IPS-18a (cell line): ENCODE measurements around the gene ZMYM2.

ENCODE experiments used
- H3K27ac ChIP-seq: one replicate; pipeline ENCODE4 v1.5.1; 2013; ENCODE audit warnings: low read length
- H3K27me3 ChIP-seq: one replicate; pipeline ENCODE4 v1.6.1; 2013; ENCODE audit warnings: mild to moderate bottlenecking, low read length; ENCODE audit not compliant: control insufficient read depth, insufficient read depth
- H3K36me3 ChIP-seq: one replicate; pipeline ENCODE4 v1.6.1; 2013; ENCODE audit warnings: low read depth, low read length; ENCODE audit not compliant: control insufficient read depth
- H3K4me1 ChIP-seq: one replicate; pipeline ENCODE4 v1.6.1; 2013; ENCODE audit warnings: low read depth, low read length; ENCODE audit not compliant: control insufficient read depth
- H3K4me3 ChIP-seq: one replicate; pipeline ENCODE4 v1.5.1; 2013; ENCODE audit warnings: low read length
- H3K9ac ChIP-seq: one replicate; pipeline ENCODE4 v1.6.1; 2013; ENCODE audit warnings: mild to moderate bottlenecking, low read length, moderate library complexity
- H3K9me3 ChIP-seq: one replicate; pipeline ENCODE4 v1.6.1; 2013; ENCODE audit warnings: low read depth, low read length; ENCODE audit not compliant: control insufficient read depth

Gene ZMYM2

DNA sequence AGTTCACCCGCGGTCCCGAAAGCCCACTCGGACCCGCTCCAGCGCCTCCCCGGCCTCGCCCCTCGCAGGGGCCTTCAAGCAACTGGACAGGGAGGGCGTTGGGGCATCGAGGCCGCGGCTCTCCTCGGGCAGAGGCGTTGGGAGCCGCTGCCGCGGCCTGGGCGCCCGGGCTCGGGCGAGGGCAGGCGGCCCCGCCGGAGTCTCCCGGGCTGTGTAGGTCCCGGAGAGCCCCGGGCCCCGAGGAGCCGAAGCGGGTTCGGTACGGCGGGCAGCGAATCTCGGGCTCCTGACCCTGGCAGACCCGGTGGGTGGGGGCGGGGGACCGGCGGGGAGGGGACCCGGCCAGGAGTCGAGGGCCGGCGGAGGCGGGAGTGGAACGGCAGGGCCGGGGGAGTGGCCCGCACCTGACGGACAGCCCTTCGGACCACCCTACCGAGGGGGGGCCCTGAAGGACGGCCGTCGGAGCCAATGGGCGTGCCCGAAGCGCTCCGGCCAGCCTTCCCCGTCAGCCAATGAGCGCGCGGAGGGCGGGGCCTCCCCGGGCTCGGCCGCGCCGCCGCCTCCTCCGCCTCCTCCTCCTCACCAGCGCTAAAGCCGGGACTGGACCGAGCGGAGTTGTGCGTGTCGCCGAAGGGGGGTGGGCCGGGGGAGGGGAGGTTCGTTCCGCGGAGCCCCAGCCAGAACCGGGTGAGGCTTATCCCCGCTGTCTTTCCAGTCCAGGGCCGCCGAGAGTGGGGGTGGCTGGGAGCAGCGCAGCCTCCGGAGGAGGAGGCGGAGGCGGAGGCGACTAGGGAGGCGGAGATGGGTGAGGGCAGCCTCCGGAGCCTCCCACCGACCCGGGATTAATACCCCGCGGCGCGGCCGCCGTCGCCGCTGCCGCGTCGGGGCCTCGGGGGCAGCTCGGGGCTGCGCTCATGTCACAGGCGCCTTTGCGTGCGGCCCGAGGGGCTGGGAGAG lies at the start of gene ZMYM2:
TSS of gene ZMYM2 (plus strand) at position 573 of the 957 bp plus-strand sequence. CDS start 34,346 bp downstream, outside the sequence.
- H3K9me3 ChIP-seq, result no peaks in the 10 kb centered on the region
- H3K27me3 ChIP-seq, result no peaks in the 10 kb centered on the region
- peak within 1 kb of the TSS; percentile 86 for H3K27ac ChIP-seq
- H3K36me3 ChIP-seq, result peaks cover 20% of the 10 kb centered on the region
- H3K4me3 ChIP-seq, result peak within 1 kb of the TSS; percentile 95
- H3K9ac ChIP-seq, result peak within 1 kb of the TSS; percentile 93
- H3K4me1 ChIP-seq, result peaks cover 21% of the 10 kb centered on the region

DNA sequence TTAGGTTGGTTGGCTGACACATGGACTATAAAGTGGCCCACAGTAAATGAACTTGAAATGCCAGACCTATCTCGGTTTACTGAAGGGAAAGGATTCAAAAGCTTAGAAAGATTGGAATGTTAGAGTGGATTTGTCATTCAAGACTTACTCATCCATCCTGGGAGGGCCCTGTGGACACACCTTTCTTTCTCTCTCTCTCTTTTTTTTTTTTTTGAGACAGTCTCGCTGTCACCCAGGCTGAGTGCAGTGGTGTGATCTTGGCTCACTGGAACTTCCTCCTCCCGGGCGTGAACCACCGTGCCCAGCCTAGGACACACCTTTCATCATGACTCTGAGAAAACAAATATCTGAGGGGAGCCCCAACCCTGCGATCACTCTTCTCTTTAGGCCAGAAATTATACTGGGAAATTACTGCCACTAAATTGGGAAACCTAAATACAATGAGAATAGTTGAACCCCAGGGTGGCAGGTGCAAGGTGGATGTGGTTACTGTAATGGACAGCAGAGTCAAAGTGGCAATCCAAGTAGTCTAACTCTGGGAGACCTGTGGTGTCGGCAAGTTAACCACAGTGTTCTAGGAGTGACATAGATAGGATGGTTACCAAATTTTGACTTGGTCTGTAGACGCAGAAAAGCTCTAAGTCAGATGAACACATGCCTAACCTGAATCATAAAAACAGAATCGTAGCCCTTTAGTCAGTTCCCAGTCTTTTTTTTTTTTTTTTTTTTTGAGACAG lies 48.0 kb upstream of the ZMYM2 start:
- Histone ChIP-seq H3K27me3 (no peaks in the 10 kb centered on the region), H3K36me3 (no peaks in the 10 kb centered on the region), H3K9me3 (no peaks in the 10 kb centered on the region), H3K9ac (no peak overlapping the region), H3K4me1 (no peaks in the 10 kb centered on the region), H3K4me3 (no peak overlapping the region), H3K27ac (no peak overlapping the region)

DNA sequence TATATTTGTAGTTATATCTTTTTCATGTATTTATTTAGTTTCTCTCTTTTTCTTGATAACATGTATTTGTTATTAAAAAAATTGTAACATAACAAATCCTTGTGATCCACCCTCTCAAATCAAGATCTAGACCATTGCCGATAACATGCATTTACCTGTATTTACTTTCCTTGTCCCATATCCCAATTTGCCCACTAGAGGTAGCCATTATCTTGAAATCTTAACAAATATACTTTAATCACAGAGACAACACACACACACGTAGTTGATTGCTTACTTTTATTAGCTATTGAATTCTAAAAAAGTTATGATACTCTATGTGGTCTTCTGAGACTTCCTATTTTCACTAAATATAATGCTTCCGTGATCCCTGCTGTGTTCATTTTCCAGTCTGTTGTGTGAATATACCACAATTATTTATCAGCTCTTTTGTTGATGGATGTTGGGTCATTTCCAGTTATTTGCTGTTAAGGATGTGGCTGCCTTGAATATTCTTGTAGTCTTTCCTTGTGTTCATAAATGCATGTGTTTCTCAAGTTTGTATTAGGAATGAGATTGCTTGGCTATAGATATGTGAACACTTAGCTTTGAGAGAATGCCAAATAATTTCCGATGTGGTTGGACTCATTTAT lies 31.3 kb upstream of the ZMYM2 start:
- Histone ChIP-seq H3K27ac (no peak overlapping the region), H3K9me3 (no peaks in the 10 kb centered on the region), H3K27me3 (no peaks in the 10 kb centered on the region), H3K4me1 (no peaks in the 10 kb centered on the region), H3K36me3 (no peaks in the 10 kb centered on the region), H3K4me3 (no peak overlapping the region), H3K9ac (no peak overlapping the region)

DNA sequence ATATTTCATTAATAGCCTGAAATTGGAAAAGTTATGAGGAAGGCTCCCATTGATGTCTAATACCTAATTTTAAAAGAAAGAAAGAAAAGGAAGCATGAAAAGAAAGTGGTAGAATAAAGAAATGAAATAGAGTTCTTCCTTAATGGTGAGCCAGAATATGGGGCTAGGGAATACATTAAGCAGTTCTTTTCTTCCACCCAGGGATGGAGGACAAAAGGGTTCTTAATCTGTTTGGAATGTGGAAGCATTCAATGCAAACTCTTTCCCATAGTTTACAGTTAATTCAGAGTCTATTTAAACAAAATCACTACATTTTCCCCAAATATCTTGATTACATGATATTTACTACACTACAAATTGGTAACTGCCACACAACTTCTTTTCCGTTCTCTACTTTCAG lies 18.4 kb upstream of the ZMYM2 start:
- Histone ChIP-seq H3K27me3 (no peaks in the 10 kb centered on the region), H3K36me3 (no peaks in the 10 kb centered on the region), H3K9me3 (no peaks in the 10 kb centered on the region), H3K9ac (no peak overlapping the region), H3K4me3 (no peak overlapping the region), H3K27ac (no peak overlapping the region), H3K4me1 (peaks cover 3% of the 10 kb centered on the region)

DNA sequence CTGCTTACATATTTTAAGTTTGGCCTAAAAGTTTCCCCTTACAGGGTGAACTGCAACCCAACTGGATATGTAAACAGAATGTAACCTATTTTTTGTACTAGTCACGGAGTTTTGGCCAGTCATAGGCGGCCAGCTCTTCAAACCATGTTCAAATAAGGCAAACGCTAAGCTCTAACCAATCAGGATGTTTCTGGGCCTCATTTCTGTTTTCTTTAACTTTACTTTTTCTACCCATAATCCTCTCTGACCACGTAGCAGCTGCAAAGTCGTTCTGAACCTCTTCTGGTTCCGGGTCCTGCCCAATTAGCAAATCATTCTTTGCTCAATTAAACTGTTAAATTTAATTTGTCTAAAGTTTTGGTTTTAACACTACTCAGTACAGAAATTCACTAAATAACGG lies 8.2 kb upstream of the ZMYM2 start:
- Histone ChIP-seq H3K27ac (no peak overlapping the region), H3K27me3 (no peaks in the 10 kb centered on the region), H3K4me3 (no peak overlapping the region), H3K9me3 (no peaks in the 10 kb centered on the region), H3K36me3 (no peaks in the 10 kb centered on the region), H3K9ac (no peak overlapping the region), H3K4me1 (no peaks in the 10 kb centered on the region)

DNA sequence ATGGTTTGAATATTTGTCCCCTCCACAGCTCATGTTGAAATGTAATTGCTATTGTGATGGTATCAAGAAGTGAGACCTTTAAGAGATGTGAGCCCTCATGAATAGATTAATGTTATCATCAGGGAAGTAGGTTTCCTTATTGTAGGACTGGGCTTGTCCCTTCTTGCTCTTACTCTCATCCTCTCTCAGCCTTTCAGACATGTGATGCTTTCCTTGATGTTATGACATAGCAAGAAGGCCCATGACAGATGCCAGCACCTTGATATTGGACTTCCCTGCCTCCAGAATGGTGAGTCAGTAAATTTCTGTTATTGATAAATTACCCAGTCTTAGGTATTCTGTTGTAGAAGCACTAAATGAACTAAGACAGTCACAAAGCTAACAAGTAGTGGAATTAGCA lies 5.7 kb upstream of the ZMYM2 start:
- H3K4me3 ChIP-seq, result no peak overlapping the region
- H3K27ac ChIP-seq, result no peak overlapping the region
- H3K36me3 ChIP-seq, result no peaks in the 10 kb centered on the region
- H3K9me3 ChIP-seq, result no peaks in the 10 kb centered on the region
- H3K4me1 ChIP-seq, result no peaks in the 10 kb centered on the region
- H3K27me3 ChIP-seq, result no peaks in the 10 kb centered on the region
- no peak overlapping the region for H3K9ac ChIP-seq

DNA sequence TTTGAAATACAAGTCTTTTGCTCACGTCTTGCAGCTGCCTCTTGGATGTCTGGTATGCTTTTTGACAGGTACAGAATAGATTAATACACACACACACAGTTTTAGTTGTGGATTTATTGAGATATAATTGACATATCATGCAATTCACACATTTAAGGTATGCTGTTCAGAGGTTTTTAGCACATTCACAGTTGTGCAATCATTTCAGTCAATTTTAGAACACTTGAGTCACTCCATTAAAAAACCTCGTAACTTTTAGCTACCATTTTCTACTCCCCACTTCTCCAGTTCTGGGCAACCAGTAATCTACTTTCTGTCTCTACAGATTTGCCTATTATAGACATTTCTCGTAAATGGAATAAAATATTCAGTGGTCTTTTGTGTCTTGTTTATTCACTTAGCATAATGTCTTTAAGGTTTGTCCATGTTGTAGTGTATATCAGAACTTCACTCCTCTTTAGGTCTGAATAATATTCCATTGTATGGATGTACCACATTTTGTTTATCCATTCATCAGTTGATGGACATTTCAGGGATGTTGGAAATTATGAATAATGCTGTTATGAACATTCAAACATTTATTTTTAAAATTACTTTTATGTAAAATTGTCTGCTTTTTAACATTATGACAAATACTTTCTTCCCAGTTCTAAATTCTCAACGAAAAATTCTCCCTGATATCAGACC lies 2.5 kb upstream of the ZMYM2 start:
- Histone ChIP-seq H3K36me3 (peaks cover 8% of the 10 kb centered on the region), H3K9ac (no peak overlapping the region), H3K27ac (no peak overlapping the region), H3K27me3 (no peaks in the 10 kb centered on the region), H3K9me3 (no peaks in the 10 kb centered on the region), H3K4me3 (no peak overlapping the region), H3K4me1 (peaks cover 10% of the 10 kb centered on the region)

DNA sequence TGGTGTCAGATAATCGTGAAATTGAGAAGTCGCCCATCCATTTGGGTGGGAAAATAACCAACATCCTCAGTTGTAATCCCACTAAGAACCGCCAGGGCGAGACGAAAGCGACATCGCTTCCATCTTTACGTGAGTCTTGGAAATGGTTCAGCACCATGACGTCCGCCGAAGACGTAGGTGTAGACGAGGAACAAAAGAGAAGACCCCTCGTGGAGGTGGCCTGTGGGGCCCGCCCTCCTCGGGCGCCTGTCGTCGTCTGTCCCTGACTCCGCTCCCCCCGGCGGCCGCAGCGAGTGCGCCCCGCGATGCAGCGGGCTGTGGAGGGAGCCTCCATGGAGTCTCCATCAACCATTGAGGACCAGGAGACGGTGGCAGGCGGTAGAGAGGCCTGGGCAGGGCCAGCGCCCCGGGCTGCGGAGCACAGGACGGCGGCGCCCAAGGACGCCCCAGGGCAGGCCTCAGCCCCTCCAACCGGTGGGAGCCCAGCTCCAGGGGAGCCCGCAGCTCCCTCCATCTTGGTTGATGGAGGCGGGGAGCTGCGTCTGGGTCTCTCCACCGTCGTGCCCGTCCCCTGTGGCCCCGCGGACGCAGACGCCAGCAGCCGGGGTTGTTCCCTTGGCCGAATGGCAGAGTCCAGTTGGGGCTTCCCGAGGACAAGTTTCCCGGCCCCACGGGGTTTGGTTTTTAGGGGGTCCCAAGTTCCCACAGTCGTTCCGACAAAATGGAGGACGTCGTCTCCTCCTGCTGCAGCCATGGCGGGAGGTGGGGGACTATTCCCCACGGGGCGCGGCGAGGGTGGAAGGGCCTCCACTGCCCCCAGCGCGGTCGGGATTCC lies 990 bp upstream of the ZMYM2 start:
- Histone ChIP-seq H3K27ac (peak overlapping the region; percentile 78), H3K27me3 (no peaks in the 10 kb centered on the region), H3K9me3 (no peaks in the 10 kb centered on the region), H3K9ac (peak overlapping the region; percentile 93), H3K4me3 (peak overlapping the region; percentile 65), H3K36me3 (peaks cover 20% of the 10 kb centered on the region), H3K4me1 (peaks cover 21% of the 10 kb centered on the region)

DNA sequence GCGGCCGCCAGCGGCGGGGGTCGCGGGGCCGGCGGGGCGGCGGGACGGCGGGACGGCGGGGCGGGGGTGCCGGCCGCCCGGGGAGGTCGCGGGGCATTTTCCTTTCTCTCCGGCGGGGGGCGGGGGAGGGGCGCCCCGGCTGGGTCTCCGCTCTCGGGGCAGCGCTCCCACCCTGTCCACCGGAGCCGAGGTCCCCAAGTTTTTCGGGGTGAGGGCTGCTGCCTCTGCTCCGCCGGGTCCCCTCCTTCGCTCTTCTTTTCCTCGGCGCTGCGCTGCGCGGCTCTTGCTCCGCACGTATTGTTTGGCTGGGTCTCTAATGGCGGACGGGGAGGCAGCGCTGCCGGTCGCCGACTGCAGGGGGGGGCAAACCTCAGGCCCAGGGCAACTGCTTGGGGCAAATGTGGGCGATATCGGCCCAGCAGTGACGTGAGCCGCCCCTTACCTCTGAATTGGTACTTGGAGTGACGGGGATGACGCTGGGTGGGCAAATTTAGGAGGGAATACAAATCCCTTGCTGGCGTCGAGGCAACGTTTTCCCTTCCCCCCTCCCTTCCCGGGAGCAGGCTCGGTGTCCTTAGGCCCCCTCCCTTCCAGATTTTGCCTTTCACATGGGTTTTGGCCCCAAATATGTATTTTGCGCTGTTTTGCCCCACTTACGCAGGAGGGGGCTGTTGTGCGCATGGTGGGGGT lies 759 bp downstream of the ZMYM2 start:
- no peaks in the 10 kb centered on the region for H3K9me3 ChIP-seq
- H3K4me1 ChIP-seq, result peaks cover 21% of the 10 kb centered on the region
- H3K27me3 ChIP-seq, result no peaks in the 10 kb centered on the region
- peak overlapping the region; percentile 95 for H3K4me3 ChIP-seq
- peaks cover 26% of the 10 kb centered on the region for H3K36me3 ChIP-seq
- peak overlapping the region; percentile 87 for H3K9ac ChIP-seq
- H3K27ac ChIP-seq, result peak overlapping the region; percentile 86
